ENCODE results near the gene ZNF18. TPM values are rescaled to one million over a fixed set of nuclear protein-coding genes. Genes with fewer than 3 reads are reported as not detected.

The ZNF18 gene
- total RNA-seq, 4 donors from 2014 or later = 5.0 to 10.8 (median 7.6) TPM

DNA sequence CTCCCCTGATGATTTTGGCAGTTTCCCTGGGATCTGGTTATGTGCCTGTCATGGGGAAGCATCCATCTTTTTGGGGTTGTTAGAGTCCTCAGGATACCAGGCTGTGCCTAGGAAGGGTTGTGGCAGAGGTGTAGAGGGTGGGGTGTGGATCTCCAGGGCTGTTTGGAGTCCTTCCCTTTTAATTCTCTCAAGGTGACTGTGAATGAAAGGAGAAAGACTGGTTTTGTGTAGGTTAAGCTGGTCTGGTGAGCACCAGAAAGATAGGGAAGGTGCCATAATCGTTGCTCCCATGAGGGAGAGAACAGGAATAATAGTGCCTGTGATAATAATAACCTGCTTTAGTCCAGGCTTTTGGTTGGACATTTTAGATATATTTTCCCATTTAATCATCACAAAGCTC is 30.4 kb upstream of the ZNF18 start:
- no peak overlapping the region for H3K27ac ChIP-seq (replicated peaks in 1 of 4)
- TF ChIP-seq EP300 (IDR thresholded peaks at IDR 0.05) (no peak), POLR2AphosphoS5 (IDR thresholded peaks at IDR 0.05) (no peak), POLR2A (IDR thresholded peaks at IDR 0.05; ENCODE audit: low read depth) (no peak)
- TF ChIP-seq, protein P1, sequence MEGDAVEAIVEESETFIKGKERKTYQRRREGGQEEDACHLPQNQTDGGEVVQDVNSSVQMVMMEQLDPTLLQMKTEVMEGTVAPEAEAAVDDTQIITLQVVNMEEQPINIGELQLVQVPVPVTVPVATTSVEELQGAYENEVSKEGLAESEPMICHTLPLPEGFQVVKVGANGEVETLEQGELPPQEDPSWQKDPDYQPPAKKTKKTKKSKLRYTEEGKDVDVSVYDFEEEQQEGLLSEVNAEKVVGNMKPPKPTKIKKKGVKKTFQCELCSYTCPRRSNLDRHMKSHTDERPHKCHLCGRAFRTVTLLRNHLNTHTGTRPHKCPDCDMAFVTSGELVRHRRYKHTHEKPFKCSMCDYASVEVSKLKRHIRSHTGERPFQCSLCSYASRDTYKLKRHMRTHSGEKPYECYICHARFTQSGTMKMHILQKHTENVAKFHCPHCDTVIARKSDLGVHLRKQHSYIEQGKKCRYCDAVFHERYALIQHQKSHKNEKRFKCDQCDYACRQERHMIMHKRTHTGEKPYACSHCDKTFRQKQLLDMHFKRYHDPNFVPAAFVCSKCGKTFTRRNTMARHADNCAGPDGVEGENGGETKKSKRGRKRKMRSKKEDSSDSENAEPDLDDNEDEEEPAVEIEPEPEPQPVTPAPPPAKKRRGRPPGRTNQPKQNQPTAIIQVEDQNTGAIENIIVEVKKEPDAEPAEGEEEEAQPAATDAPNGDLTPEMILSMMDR (IDR thresholded peaks at IDR 0.05) = no peak
- no peaks in the 10 kb centered on the region for H3K36me3 ChIP-seq
- H3K27me3 ChIP-seq = no peaks in the 10 kb centered on the region
- H3K4me3 ChIP-seq = no peak overlapping the region
- peaks cover 4 to 74% (median 61%) of the 10 kb centered on the region in 4 donors for H3K4me1 ChIP-seq
- DNase-seq (ENCODE audit: extremely low spot score) = no peak
- intact Hi-C loops (cut with DNase I) = loop anchor here (10.0 kb wide), 1 partner anchor 987 kb away; the partner anchor contains the start of gene ELAC2
- WGBS = 88% methylated on average over 1 of the region's 1 CpG
- no peaks in the 10 kb centered on the region for H3K9me3 ChIP-seq

DNA sequence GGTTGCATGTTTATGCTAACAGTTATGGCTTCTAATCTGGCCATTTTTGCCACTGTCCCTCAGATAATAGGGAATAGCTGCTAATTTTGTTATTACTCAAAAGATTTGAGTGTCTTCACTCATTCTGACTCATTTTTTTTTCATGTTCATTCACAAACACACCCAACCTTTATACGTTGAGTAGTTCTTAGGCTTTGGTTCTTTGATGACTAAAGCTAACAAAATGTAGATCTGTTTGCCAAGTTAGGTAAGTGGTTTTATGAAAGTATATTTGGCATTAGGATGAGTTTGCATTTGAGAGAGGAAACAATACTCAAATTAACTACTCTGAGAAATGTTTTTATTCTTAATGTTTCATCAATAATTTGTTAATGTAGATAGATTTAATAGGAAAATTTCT is 27.1 kb upstream of the ZNF18 start:
- TF ChIP-seq POLR2A (IDR thresholded peaks at IDR 0.05; ENCODE audit: low read depth) (no peak), EP300 (IDR thresholded peaks at IDR 0.05) (no peak), POLR2AphosphoS5 (IDR thresholded peaks at IDR 0.05) (no peak)
- TF ChIP-seq, protein P1 (IDR thresholded peaks at IDR 0.05) = no peak
- peaks cover 16 to 68% (median 54%) of the 10 kb centered on the region in 4 donors for H3K4me1 ChIP-seq
- no peak for DNase-seq (ENCODE audit: extremely low spot score)
- H3K4me3 ChIP-seq = no peak overlapping the region
- H3K27ac ChIP-seq (replicated peaks in 1 of 4) = no peak overlapping the region
- WGBS = 27% methylated on average over 1 of the region's 1 CpG
- intact Hi-C loops (cut with DNase I) = loop anchor here (10.0 kb wide), 1 partner anchor 990 kb away; the partner anchor contains the start of gene ELAC2
- no peaks in the 10 kb centered on the region for H3K27me3 ChIP-seq
- no peaks in the 10 kb centered on the region for H3K9me3 ChIP-seq
- no peaks in the 10 kb centered on the region for H3K36me3 ChIP-seq

DNA sequence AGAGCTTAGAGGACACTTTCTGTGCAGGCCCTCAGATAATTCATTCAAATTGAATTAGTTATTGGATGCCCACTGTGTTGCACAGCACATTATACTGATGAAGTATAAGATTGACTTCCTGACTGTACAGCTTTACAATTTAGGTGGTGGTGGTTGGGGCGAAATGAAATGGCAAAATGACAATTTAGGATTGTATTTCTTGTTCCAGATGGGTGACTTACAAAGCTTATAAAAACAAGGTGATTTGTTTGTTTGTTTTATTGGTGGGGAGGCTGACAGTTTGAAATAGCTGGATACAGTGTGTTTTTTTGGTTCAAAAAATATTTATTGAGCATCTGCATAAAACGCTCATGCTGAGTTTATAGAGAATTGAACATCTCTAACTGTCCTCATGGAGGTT is 25.0 kb upstream of the ZNF18 start:
- peaks cover 16 to 57% (median 53%) of the 10 kb centered on the region in 4 donors for H3K4me1 ChIP-seq
- 87% methylated on average over 2 of the region's 2 CpGs for WGBS
- intact Hi-C loops (cut with DNase I) = loop anchor here (10.0 kb wide), 1 partner anchor 992 kb away; the partner anchor contains the start of gene ELAC2
- H3K27ac ChIP-seq (replicated peaks in 1 of 4) = no peak overlapping the region
- DNase-seq (ENCODE audit: extremely low spot score) = no peak
- no peaks in the 10 kb centered on the region for H3K27me3 ChIP-seq
- TF ChIP-seq, protein P1 (IDR thresholded peaks at IDR 0.05) = no peak
- TF ChIP-seq POLR2A (IDR thresholded peaks at IDR 0.05; ENCODE audit: low read depth) (no peak), EP300 (IDR thresholded peaks at IDR 0.05) (no peak), POLR2AphosphoS5 (IDR thresholded peaks at IDR 0.05) (no peak)
- H3K36me3 ChIP-seq = no peaks in the 10 kb centered on the region
- peak overlapping the region in 1 of 4 donors; percentile 97 for H3K4me3 ChIP-seq
- no peaks in the 10 kb centered on the region for H3K9me3 ChIP-seq

DNA sequence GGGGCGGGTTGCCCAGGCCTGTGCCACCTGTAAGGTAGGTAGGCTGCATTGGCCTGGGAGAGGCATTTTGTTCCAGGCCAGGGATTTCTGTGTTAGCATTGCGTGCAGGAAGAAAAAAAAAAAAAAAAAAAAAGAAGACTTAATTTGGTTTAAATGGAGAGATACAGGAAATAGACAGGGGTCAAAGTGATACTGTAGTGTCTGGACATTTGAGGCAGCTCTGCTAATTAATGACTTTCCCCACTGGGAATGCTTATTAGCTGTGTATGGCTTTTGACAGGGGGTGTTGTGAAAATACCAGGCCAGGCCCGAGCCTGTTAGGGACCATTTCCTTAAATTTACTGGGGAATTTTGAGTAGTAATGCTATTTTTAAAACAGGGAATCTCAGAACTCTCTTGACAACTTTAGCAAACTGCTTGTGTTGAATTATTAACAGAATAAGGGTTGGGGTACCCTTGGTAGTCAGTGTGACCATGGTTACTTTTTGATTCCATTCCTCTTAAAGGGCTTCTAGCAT is 24.4 kb upstream of the ZNF18 start:
- 3% methylated on average over 3 of the region's 3 CpGs for WGBS
- Histone ChIP-seq H3K36me3 (no peaks in the 10 kb centered on the region), H3K4me1 (peaks cover 16 to 56% (median 53%) of the 10 kb centered on the region in 4 donors), H3K27me3 (no peaks in the 10 kb centered on the region), H3K27ac (replicated peaks in 1 of 4) (peak overlapping the region; percentile 87 to 94 (median 92)), H3K4me3 (peak overlapping the region; percentile 81 to 98 (median 97)), H3K9me3 (no peaks in the 10 kb centered on the region)
- intact Hi-C loops (cut with DNase I) = loop anchor here (10.0 kb wide), 1 partner anchor 993 kb away; the partner anchor contains the start of gene ELAC2
- TF ChIP-seq POLR2A (IDR thresholded peaks at IDR 0.05; ENCODE audit: low read depth) (no peak), EP300 (IDR thresholded peaks at IDR 0.05) (no peak), POLR2AphosphoS5 (IDR thresholded peaks at IDR 0.05) (no peak)
- TF ChIP-seq, protein P1 (IDR thresholded peaks at IDR 0.05) = no peak
- DNase-seq (ENCODE audit: extremely low spot score) = no peak
